ENCODE measurements around the gene MINDY2.

DNA sequence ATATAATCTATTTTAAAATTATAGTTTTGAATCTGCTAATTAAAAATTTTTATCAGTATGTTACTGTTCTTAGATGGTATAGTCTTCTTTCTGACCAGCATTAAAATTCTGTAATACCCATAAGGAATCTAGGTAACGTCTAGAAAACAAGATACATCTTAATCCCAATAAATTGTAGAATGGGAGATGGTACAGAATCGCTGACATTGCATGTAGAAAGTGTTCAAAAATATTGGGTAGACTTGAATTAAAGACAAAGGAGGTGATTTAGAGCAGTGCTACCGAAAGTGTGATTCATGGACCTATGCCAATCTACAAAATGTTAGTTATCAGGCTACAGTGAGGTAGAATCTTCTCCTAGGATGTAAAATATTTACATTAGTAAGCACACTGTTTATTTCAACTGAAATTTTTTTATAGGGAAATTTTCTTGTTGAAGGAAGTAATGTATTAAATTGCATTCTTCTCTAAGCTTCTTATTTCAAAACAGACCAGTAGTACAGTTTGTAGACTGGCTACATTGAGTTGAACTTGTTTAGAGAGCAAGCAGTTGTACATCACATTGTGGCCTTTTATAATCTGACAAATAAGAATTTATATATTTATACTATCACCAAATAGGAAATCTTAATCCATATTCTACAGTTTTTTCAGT is 17.1 kb downstream of the MINDY2 start:
- no peak for TF ChIP-seq EZH2 (IDR thresholded peaks at IDR 0.05; ENCODE audit: low read length, unreplicated experiment)
- TF ChIP-seq, protein P1, sequence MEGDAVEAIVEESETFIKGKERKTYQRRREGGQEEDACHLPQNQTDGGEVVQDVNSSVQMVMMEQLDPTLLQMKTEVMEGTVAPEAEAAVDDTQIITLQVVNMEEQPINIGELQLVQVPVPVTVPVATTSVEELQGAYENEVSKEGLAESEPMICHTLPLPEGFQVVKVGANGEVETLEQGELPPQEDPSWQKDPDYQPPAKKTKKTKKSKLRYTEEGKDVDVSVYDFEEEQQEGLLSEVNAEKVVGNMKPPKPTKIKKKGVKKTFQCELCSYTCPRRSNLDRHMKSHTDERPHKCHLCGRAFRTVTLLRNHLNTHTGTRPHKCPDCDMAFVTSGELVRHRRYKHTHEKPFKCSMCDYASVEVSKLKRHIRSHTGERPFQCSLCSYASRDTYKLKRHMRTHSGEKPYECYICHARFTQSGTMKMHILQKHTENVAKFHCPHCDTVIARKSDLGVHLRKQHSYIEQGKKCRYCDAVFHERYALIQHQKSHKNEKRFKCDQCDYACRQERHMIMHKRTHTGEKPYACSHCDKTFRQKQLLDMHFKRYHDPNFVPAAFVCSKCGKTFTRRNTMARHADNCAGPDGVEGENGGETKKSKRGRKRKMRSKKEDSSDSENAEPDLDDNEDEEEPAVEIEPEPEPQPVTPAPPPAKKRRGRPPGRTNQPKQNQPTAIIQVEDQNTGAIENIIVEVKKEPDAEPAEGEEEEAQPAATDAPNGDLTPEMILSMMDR (conservative IDR thresholded peaks at IDR 0.05; ENCODE audit: low read depth, low read length), result no peak
